ENCODE results near the gene TMEM98. TPM values are rescaled to one million over a fixed set of nuclear protein-coding genes. Genes with fewer than 3 reads are reported as not detected.

Gene TMEM98
- total and polyA plus RNA-seq, 9 of the 15 experiments (the other 6 are each of a cell fraction or from before 2014, with no cell fraction given): 33.5 to 164 (median 84.7) TPM

GRCh38 chr17:32946375-32947135, 18.6 kb downstream of the TMEM98 start:
- peak; percentile 47 to 63 (median 58) for DNase-seq (ENCODE audit: extremely low read depth in 1 of 4, low spot score in 3 of 4)
- no peaks in the 10 kb centered on the region for H3K9me3 ChIP-seq (replicated peaks; ENCODE audit: control insufficient read depth, insufficient read depth, low read depth, low read length)
- peaks cover 1% of the 10 kb centered on the region; the same call in 1 of the 3 replicates for H3K36me3 ChIP-seq (ENCODE audit: control insufficient read depth, insufficient read depth, low read length)
- H2AFZ ChIP-seq (ENCODE audit: low read depth, low read length): no peak overlapping the region
- H3K9me1 ChIP-seq (ENCODE audit: control insufficient read depth, insufficient read depth, low read length): no peaks in the 10 kb centered on the region
- H3K4me2 ChIP-seq (ENCODE audit: insufficient read depth, low read length): 0 out of 2 replicates have a peak overlapping the region, but pooled peaks have one; percentile 33
- BruUV-seq (replicated peaks): no TSS peak
- intact Hi-C loops (cut with micrococcal nuclease) (no loop called here), in situ Hi-C loops (cut with MboI) (loop anchor here (5.0 kb wide), 1 partner anchor 51 kb away; no protein-coding TSS in a partner anchor)
- ChIA-PET CTCF (ENCODE audit: low intra/inter-chr PET ratio) (no interaction called here), POLR2A (interaction anchor here (0.8 to 1.5 kb wide), 3 partner anchors 10 to 52 kb away, joined by 3 to 6 read pairs (median 3); no protein-coding TSS in a partner anchor)
- H4K20me1 ChIP-seq (replicated peaks; ENCODE audit: control insufficient read depth, insufficient read depth, low read length): no peaks in the 10 kb centered on the region
- H3K27ac ChIP-seq (ENCODE audit: extremely low read depth, low read depth, low read length): no peak overlapping the region
- peak; percentile 74 for ATAC-seq
- peak; percentile 84 for FAIRE-seq
- peaks cover 0 to 10% of the 10 kb centered on the region in 2 experiments; a peak in 3 of 5 replicates for H3K4me1 ChIP-seq (replicated peaks in 1 of 2; ENCODE audit: control insufficient read depth in 2 of 2, insufficient read depth in 2 of 2, low read length in 2 of 2)
- no peak overlapping the region; a peak in 1 of 4 replicates for H3K9ac ChIP-seq (ENCODE audit: insufficient read depth in 1 of 2, low read depth in 2 of 2, low read length in 2 of 2)
- WGBS (ENCODE audit: insufficient coverage, low coverage, missing lambda C conversion rate): 4% methylated on average over 3 of the region's 3 CpGs
- no peak overlapping the region for H3K4me3 ChIP-seq
- H3K27me3 ChIP-seq (ENCODE audit: control insufficient read depth in 2 of 2, insufficient read depth in 2 of 2, low read length in 2 of 2): no peaks in the 10 kb centered on the region
- no peaks in the 10 kb centered on the region for H3K79me2 ChIP-seq (ENCODE audit: control insufficient read depth, insufficient read depth, low read length)
- TF ChIP-seq SMARCE1 (IDR thresholded peaks at IDR 0.05): peak; percentile 55; the same call in 1 of the 2 replicates
- TF ChIP-seq ZBTB1 (CRISPR knock-in tag; IDR thresholded peaks at IDR 0.05; ENCODE audit: borderline replicate concordance, low read depth): no peak
- TF ChIP-seq EHMT2 (IDR thresholded peaks at IDR 0.05): no peak
- TF ChIP-seq ZNF431 (CRISPR knock-in tag; IDR thresholded peaks at IDR 0.05): no peak
- TF ChIP-seq IRF1 (CRISPR knock-in tag; IDR thresholded peaks at IDR 0.05; ENCODE audit: borderline replicate concordance): no peak
- no peak for TF ChIP-seq NR3C1 (CRISPR knock-in tag; IDR thresholded peaks at IDR 0.05)
- TF ChIP-seq CBX2 (IDR thresholded peaks at IDR 0.05; ENCODE audit: insufficient read depth, low read length, poor library complexity, severe bottlenecking): no peak
- TF ChIP-seq PTBP1 (IDR thresholded peaks at IDR 0.05; ENCODE audit: low read depth, low read length): no peak
- peak; percentile 52 for TF ChIP-seq SMARCA4 (IDR thresholded peaks at IDR 0.05)
- no peak for TF ChIP-seq ZBTB2 (IDR thresholded peaks at IDR 0.05)
- TF ChIP-seq FOXJ3 (CRISPR knock-in tag; IDR thresholded peaks at IDR 0.05): no peak
- TF ChIP-seq TBP (optimal IDR thresholded peaks at IDR 0.05; ENCODE audit: low read depth, low read length): no peak
- TF ChIP-seq ZFPM2 (CRISPR knock-in tag; IDR thresholded peaks at IDR 0.05): no peak
- no peak for TF ChIP-seq USF1 (CRISPR knock-in tag; IDR thresholded peaks at IDR 0.05)
- TF ChIP-seq ZNF12 (CRISPR knock-in tag; IDR thresholded peaks at IDR 0.05): no peak
- 0 out of 4 replicates have a peak, but pooled peaks of 1 of the 2 experiments have one; percentile 33 for TF ChIP-seq ZMIZ1 (IDR thresholded peaks at IDR 0.05; ENCODE audit: low read depth in 2 of 2, low read length in 2 of 2)

Data from K562 (cell line).